NCI-H510A (cell line): ENCODE data around the gene ESPN.
A peak's percentile ranks its signal among the peaks of the same experiment; 100 is the strongest.
"Not testable (repeated sequence)": the region's sequence is repeated elsewhere in the genome, so short reads cannot be mapped to it uniquely, and the experiment has no call there.

Experiments used
- DNase-seq: peaks from one replicate; lab custom pipeline; 2025; lab: John Stamatoyannopoulos, UW

Gene ESPN

GRCh38 chr1:6447818-6448748 is 23.5 kb downstream of the ESPN start:
- DNase-seq: peak; percentile 97

- peak; percentile 79 for DNase-seq
Measured at GRCh38 chr1:6448749-6449631, 24.4 kb downstream of the ESPN start.

- no peak for DNase-seq
Measured at GRCh38 chr1:6450005-6450450, 25.5 kb downstream of the ESPN start.

DNA sequence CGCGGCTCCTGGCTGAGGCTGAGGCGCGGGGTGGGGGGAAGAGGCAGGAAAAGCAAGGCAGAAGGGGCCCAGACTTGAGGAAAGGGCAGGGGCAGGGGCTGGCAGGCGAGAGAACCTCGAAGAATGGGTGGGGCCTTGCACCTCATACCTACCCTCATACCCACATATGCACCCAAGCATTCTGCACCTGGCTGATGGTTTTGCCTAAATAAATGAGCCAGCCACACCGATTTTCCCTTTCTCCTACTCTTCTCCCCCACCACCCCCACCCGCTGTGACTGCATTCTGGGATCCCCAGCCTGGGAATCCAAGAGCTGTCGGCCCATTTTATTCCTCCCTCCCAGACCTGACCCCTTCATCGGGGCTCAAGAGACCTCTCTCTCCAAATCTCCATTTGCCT is 25.9 kb downstream of the ESPN start:
- DNase-seq: not testable (repeated sequence)

DNA sequence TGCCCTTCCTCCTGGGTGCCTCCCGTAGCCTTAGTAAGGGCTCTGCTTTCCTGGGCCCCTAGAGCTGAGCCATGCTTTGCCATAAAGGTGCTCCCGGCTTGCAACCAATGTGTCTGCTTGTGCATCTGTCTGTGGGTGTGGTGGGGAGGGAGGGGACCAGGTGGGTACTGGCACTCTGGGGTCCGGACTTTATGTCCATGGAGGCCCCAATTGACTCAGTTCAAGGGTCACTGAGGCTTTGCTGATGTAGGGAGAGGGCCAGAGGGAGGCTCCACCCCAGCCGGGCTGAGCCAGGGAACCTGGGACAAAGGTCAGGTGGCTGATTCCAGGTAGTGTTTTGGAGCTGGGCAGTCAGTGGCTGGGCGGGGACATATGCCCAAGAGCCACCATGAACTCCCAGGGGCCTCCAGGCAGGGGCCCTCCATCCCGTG is 26.4 kb downstream of the ESPN start:
- no peak for DNase-seq

- DNase-seq: not testable (repeated sequence)
Measured at GRCh38 chr1:6453895-6454855, 29.6 kb downstream of the ESPN start.

DNA sequence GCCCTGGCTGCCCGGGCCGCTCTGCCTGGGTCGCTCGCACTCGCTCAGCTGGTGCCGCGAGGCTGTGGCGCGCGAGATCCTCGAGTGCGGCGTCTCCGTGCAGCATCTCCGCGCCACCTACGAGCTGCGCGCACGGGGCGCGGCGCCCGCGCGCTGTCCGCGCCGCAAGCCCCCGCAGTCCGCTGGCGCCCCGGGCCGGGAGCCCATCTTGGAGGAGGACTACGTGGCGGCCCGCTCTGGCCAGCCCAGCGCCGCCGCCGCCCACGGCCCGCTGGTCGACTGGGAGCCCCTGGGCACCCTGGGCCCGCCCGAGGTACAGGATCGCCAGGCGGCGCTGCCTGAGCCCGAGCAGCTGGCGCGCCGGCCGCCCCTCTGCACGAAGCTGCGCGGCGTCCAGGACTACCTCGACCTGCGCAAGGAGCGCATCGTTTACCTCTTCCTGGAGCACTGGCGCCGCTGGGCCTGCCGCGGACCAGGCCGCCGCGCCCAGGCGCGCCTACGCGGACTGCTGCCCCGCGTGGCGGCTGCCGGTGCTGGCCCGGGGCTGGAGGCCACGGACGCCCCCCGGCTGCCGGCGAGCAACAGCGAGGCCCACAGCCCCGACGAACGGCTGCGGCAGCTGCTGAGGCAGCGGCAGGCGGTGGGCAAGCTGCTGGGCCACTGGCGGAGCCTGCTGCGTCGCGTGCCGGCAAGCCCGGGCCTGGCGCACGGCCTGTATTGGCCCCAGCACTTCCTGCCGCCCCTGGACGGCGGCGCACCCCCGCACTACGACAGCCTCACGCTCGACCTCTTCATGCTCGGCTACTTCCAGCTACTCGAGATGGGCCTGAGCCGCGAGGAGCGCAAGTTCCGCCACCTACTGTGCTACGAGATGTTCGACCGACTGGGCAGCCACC is 30.5 kb downstream of the ESPN start:
- DNase-seq: no peak

GRCh38 chr1:6455752-6456520 is 31.4 kb downstream of the ESPN start:
- DNase-seq: not testable (repeated sequence)

GRCh38 chr1:6456800-6457466 is 32.4 kb downstream of the ESPN start:
- no peak for DNase-seq

GRCh38 chr1:6459850-6460265 is 35.3 kb downstream of the ESPN start:
- DNase-seq: no peak

DNA sequence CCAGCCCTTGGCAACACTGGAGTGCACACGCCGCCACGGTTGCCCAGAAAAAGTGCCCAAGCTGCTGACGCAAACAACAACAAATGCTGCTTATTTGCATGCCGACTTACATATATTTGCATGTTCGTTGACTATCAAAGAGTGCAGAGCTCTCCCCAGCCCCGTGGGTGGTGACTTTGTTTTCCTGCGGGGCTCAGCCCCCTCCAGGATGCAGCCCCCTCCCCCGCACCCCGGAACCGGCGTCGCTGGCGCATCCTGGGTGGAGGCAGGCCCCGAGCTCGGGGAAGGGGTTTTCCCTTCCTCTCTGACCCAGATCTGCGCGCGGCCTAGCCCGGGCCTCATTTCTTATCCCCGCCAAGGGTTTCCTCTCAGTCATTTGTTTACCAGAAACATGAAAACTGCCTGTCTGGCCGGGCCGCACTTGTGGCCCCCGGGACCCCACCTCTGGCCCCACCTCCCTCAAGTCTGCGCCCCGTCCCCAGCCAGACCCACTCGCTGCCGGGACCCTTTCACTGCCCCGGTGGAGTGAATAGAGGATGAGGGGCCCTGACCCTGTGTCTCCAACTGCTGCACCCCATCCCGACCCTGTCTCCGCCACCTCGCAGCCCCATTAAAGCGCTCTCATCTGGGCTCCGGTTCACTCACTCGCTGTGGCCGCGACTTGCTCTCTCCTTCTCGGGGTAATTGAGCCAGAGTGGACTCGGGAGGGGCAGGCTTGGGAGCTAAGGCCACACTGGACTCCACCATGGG is 35.9 kb downstream of the ESPN start:
- DNase-seq: no peak

GRCh38 chr1:6461051-6461530 is 36.5 kb downstream of the ESPN start:
- DNase-seq: no peak

GRCh38 chr1:6461538-6462411 is 37.2 kb downstream of the ESPN start:
- DNase-seq: no peak

- DNase-seq: no peak
Measured at GRCh38 chr1:6462412-6463119, 38.0 kb downstream of the ESPN start.

DNA sequence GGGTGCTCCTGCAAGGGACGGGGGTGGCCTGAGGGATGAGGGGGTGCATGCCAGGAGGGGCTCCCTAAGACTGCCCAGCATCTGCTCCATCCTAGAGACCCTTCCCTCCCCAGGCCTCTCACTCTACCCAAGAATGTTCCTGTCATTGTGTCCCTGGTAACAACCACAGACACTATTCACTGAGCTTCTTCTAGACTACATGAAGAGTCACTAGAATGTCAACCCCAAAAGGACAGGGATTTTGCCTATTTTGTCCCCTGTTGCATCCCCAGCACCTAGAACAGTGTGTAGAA is 38.5 kb downstream of the ESPN start:
- DNase-seq: no peak

DNA sequence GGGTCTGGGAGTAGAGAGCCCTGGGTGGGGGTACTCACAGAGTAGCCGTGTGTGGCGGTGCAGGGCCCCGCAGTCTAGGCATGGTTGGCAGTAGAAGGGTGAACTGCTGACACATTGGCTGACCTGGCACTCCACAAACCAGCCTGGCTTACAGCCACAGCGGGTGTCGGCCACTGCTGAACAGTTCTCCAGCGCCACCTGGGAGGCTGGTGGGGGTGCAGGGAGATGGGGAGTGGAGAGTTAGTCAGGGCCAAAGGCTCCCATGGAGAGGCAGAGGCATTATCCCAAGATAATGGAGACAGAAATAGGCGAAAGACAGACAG is 39.9 kb downstream of the ESPN start:
- DNase-seq: peak; percentile 75

DNA sequence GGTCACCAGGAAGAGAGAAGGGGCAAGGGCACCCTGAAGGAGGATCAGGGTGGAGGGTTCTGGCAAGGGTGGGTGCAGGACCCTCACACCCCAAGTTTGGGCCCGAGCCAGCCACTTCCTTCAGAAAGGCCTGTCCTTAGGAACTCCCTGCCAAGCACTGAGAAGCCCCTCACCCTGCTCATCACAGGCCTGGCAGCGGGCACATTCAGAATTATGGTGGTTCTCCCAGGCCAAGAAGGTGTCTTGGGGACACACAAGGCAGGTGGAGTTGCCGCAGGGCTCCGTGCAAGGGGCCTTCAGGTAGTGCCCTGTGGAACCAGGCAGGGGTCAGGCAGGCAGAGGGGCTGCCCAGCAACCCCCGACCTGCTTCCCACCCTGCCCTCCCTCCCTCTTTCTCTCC is 40.3 kb downstream of the ESPN start:
- DNase-seq: no peak
